HG03108 (cell line): ENCODE measurements around the gene ANKRD44.

Experiments used
- ATAC-seq: cut with Tn5 transposase; IDR thresholded peaks from one replicate; pipeline ENCODE4 v1.9.1; 2021; ENCODE audit warnings: moderate library complexity; ENCODE audit not compliant: unreplicated experiment

Gene ANKRD44

GRCh38 chr2:197007716-197008628 is 302.6 kb downstream of the ANKRD44 start:
- no peak for ATAC-seq

DNA sequence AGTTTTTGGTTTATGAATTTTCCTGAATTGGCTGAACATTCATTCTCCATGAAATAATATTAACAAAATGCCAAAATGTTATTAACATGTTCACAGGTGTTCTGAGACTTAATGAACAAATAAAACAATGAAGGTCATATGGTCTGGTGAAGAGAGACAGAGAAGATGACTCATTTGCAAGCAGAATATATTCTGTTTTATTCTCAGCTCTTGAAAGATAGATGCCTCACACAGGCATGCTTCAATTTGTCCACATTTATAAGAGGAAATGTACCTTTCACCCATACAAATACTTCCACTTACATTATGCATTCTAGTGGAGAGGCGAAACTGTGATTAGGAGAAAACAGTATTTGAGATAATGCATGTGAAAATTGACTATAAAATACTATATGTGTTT is 308.7 kb downstream of the ANKRD44 start:
- no peak for ATAC-seq

DNA sequence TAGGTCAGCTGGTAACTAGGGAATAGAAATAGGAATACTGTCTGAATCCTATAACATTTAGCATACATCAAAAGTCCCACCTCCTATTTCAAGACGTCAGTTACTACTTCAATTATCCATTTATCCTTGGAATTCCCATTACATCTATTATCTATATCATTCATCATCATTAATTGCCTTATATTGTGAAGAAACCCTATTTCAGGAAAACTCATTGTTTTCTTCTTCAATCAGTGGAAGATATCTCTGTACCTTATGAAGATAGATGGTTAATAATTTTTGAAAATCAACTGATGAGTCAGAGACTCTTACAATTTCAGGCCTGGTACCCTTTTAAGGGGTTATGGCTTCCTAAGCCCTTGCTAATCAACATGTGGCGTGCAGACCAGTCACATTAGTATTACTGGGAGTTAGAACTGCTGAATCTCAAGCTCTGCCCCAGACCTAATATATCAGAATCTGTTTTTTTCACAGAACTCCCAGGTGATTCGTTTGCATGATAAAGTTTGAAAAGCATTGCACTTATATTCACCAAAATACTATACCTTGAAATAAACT is 314.7 kb downstream of the ANKRD44 start:
- no peak for ATAC-seq

DNA sequence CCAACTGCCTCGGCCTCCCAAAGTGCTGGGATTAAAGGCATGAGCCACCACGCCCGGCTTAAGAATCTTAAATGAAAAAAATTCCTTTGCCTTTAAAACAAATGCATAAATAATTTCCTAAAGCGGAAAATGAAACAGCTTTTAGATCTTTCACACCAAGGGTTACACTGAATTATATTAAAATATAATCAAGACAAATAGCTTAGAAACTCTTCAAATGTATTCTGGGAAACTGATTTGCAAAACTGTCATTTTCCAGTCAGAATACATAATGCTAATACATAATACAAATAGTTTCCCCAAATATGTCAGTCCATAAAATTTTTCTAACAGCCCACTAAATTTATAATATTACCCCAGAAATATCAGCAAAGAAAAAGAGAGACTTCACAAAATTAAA is 315.8 kb downstream of the ANKRD44 start:
- ATAC-seq = no peak

DNA sequence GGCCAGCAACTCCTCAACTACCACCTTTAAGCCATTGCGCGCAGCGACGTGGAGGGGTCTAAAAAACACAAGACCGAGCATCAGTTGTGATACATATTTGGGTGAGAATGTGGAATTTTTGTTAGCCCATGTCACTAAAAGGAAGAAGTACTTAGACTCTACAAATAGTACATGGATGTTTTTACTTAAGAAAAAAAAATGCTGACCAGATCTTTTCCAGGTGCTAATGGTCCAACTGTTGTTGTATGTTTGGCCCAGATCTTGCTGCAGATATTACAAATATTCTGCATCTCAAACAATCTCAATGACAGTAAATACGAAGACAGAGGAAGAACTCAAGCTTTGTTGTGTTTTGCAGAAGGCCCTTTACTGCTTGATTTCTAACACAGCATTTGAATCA is 317.0 kb downstream of the ANKRD44 start:
- no peak for ATAC-seq

GRCh38 chr2:196992466-196992865 is 318.1 kb downstream of the ANKRD44 start:
- no peak for ATAC-seq

DNA sequence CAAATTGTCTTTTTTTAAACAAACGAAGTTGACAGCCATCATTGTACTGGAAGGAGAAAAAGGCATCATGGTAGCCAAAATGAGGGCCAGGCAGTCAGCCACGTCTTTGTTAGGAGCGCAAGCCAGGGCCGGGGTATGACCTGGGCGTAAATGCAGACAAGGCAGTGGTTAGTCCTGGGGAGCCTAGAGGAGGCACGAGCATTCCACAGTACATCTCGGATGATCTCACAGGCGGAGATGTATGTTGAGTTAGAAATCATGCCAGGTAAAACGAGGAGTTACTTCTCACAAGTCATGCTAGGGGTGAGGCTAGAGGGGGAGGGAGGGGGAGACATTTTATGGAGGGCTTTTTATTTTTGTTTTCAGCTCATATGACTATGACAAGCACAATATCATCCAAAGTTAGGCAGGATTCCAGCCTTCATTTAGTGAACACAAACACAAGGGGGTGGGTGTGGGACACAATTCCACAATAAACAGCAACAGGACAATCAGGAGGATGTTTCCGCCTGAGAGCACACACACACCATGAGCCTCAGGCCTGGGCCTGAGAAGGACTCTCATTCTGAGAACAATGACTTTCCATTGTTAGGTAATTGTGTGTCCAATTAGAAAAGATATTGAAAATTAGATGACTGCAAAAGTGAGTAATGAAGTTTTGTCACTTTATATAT is 319.7 kb downstream of the ANKRD44 start:
- no peak for ATAC-seq

GRCh38 chr2:196990092-196990491 is 320.5 kb downstream of the ANKRD44 start:
- ATAC-seq = no peak

GRCh38 chr2:196989496-196989895 is 321.1 kb downstream of the ANKRD44 start:
- ATAC-seq = no peak

- no peak for ATAC-seq
These were observed 321.9 kb downstream of the ANKRD44 start for GRCh38 chr2:196988639-196989038.

DNA sequence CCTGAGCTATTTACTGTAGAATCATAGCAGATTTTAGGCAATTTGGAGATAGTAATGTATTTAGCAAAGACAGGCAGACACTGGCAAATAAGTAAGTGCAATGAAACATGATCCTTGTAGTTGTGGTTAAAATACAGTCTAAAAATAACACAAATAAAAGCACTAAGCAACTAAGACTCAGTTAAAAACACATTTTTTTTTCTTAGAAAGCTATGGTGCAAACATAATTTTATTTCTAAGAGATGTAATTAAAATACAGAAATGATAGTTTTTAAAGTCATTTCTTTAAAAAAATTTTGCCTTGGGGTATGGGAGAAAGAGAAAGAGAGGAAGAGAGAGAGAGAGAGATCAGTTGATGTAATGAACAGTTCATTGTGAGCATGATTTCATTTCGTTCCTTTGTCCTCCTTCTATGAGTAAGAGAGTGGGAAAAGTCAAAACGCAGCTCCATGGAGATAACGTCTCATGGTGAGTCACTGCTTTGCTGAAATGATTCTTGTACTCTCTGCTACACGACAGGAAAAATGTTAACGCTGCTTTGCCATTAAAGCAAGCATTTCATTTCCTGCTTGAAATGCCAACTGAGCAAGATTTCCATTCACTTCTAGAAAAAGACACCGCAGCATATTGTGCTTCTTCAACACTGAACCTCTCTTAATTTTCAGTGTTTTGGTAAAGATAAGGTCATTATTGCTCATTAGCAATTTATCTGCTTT is 322.8 kb downstream of the ANKRD44 start:
- peak; percentile 54 for ATAC-seq

- ATAC-seq = no peak
These were observed 323.3 kb downstream of the ANKRD44 start for GRCh38 chr2:196987298-196987648.

GRCh38 chr2:196985511-196986183 is 324.9 kb downstream of the ANKRD44 start:
- no peak for ATAC-seq

- ATAC-seq = no peak
These were observed 325.7 kb downstream of the ANKRD44 start for GRCh38 chr2:196984903-196985302.

- ATAC-seq = no peak
These were observed 326.6 kb downstream of the ANKRD44 start for GRCh38 chr2:196983934-196984333.

- ATAC-seq = no peak
These were observed 330.1 kb downstream of the ANKRD44 start for GRCh38 chr2:196980473-196980872.

DNA sequence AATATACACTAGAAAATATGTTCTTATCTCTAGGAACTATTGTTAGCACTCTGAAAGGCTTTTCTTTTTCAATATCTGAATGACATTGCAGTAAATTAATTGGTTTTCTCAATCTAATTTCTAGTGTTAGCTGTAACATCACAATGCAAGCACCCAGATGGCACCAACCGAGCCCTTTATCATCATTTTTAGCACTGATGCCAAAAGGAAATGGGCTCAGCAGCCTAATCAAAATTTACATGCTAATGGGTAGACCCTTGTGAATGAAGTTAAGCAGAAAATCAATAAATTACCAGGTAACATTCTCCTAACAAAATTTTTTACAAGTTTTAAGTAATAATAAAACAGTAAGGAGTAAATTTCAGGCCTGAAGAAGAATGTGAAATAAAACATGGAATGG is 330.6 kb downstream of the ANKRD44 start:
- ATAC-seq = no peak

DNA sequence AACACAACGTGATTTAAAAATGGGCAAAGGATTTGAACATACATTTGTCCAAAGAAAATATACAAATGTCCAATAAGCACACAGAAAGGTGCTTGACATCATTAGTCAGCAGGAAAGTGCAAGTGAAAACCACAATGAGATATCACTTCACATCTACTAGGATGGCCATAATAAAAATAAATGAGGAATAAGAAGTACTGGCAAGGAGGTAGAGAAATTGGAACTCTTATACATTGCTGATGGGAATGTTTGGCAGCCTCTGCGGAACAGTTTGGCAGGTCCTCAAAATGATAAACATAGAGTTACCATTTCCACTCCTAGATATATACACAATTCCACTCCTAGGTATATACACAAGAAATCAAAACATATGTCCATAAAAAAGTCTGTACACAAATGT is 333.1 kb downstream of the ANKRD44 start:
- ATAC-seq = no peak

DNA sequence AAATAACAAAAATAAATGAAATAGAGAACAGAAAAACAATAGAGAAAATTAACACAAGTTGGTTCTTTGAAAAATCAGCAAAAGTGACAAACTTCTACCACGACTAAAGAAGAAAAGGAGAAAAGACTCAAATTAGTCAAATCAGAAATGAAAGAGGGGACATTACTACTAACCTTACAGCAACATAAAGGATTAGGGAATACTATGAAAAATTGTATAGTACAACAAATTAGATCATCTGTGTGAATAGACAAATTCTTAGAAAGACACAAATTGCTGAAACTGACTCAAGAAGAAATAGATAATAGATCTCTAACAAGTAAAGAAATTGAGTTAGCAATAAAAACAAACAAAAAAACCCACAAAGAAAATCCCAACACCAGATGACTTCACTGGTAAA is 335.6 kb downstream of the ANKRD44 start:
- no peak for ATAC-seq

DNA sequence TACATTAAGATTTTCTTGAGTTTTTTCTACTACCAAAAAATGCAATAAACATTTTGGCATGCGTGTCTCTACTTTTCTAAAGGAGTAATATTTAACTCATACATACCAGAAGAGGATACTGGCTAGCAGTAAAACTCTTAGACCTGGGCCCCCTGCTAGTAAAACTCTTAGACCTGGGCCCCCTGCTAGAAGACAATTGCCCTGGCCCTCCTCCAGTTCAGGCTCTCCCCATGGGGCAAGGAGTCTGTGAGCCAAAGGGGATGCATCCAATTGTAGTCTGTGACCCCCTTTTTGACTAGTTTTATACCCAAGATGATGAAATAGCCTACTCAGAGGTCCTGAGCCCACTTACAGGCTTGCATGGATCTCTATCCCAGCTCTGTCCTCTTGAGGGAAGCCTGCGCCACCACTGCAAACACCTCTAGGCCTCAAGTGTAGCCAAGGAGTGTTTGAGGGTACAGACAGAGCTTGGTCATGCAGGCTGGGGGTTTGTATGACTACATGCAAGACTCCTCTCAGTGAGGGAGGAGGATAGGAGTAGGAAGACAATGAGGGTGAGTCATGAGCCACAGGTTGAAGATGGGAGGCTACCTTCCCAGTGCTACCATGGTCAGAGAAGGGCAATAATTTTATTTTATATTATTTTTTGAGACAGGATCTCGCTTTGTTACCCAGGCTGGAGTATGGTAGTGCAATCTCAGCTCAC is 338.9 kb downstream of the ANKRD44 start:
- ATAC-seq = no peak
